Activated T-cell treated with anti-CD3 and anti-CD28 coated beads for 1 hour (primary cell): ENCODE results near the gene ZWILCH.

Experiments used
- DNase-seq: peaks from one replicate; pipeline ENCODE4 v3.0.0-alpha.2; 2020; ENCODE audit warnings: low read depth

Gene ZWILCH

GRCh38 chr15:66545255-66545654, 40.1 kb downstream of the ZWILCH start:
- no peak for DNase-seq

DNA sequence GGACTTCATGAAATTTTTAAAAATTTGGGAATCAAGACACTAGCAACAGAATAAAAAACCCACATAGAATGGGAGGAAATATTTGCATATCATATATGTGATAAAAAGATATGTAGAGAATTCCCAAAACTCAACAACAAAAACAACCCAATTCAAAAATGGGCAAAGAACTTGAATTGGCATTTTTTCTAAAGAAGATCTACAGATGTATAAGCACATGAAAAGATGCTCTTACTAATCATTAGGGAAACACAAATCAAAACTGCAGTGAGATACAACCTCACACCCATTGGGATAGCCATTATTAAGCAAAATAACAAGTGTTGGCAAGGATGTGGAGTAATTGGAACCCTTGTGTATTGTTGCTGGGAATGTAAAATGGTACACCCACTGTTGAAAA, 50.6 kb downstream of the ZWILCH start:
- no peak for DNase-seq

GRCh38 chr15:66558271-66558670, 53.1 kb downstream of the ZWILCH start:
- no peak for DNase-seq

GRCh38 chr15:66560856-66561525, 55.9 kb downstream of the ZWILCH start:
- DNase-seq: no peak

GRCh38 chr15:66563126-66563525, 58.0 kb downstream of the ZWILCH start:
- no peak for DNase-seq

DNA sequence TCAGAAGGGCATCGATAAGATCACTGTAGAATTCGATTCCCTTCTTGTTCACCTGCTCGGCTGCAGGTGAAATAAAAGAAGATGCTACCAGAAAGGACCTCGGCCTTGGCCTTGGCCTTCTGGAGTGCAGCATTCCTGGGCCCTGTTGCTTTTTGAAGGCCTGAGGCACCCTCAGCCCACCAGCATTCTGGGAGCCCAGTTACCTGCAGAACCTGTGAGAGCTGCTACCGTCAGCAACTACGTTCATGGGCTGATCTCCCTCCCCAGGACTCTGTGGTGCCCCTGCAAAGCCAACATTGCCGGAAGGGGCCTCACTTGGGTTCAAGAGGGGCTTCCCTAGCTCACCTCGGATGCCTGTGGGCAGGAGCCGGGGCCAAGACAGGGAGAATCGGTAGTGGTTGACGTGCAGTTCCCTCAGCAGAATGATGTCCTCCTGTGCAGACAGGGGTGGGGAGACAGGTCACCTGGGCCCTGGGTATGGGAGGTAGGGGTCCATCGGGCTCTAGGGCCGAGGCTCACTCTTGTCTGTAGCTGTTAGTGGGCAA, 58.5 kb downstream of the ZWILCH start:
- no peak for DNase-seq

- no peak for DNase-seq
These were observed 59.3 kb downstream of the ZWILCH start for GRCh38 chr15:66564136-66565041.

- DNase-seq: no peak
These were observed 60.1 kb downstream of the ZWILCH start for GRCh38 chr15:66565141-66565641.

DNA sequence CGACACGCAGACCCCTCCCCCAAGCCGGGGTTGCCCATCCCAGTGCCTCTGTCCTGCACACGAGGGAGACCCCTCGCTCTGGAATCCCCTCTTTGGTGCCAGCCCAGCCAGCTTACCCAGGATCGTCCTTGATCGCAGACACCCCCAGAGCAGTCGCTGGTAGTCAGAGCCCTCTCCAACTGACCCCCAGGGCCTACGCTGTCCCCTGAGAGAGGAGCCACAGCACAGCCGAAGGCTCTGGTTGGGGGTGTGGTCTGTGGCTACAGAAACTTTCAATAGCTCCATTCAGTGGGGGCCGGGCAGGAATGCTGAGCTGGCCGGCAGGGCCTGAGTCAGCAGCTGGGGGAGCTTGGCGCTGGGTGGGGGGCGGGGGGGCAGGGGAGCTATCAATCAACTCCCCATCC, 60.6 kb downstream of the ZWILCH start, which contains the start of gene LCTL:
Gene LCTL (minus strand): TSS at position 258 of the 404 bp plus-strand sequence. CDS start 633 bp downstream, outside the sequence.
- no peak for DNase-seq

- DNase-seq: peak; percentile 30
These were observed 61.9 kb downstream of the ZWILCH start for GRCh38 chr15:66566963-66567531.

DNA sequence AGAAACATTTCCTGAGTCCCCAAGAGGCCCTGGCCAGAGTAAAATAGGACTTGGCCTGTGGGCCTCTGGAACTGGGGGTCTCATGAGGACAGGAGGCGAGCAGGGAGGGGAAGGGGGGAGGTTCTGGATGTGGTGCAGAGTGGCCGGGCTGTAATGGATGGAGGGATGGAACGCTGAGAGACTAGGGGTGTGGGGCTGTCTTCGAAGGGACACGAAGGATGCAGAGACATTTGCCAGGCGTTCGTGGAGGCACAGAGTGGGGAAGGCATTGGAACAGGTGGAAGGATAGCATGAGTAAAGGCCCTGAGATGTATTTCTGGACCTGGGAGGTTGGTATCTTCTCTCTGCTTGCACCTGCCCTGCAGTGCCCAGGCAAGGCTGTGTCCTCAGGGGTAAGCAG, 62.8 kb downstream of the ZWILCH start:
- DNase-seq: no peak

DNA sequence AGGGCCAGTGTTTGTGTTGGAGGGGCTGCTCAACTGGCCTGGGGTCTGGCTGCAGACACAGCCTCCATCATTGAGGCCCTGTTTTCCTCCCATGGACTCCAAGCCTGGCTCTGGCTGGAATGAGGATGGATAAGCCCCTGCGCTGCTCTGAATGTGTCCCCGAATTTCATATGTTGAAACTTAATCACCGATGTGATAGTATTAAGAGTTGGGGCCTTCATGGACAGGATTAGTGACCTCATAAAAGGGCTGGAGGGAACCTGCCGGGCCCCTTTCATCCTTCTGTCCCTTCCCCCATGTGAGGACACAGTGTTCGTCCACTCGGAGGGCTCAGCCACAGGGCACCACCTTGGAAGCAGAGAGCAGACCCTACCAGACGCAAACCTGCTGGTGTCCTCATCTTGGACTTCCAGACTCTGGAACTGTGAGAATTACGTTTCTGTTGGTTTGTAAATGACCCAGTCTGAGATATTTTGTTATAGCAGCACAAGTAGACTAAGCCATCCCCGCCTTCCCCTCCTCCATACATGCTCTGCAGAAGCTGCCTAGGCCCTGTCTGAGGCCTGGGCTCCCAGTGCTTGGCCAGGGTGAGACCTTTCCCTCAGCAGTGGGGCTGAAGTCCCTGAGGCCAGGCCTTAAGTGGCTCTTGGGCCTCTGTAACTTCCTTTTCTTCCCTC, 64.5 kb downstream of the ZWILCH start:
- DNase-seq: no peak

DNA sequence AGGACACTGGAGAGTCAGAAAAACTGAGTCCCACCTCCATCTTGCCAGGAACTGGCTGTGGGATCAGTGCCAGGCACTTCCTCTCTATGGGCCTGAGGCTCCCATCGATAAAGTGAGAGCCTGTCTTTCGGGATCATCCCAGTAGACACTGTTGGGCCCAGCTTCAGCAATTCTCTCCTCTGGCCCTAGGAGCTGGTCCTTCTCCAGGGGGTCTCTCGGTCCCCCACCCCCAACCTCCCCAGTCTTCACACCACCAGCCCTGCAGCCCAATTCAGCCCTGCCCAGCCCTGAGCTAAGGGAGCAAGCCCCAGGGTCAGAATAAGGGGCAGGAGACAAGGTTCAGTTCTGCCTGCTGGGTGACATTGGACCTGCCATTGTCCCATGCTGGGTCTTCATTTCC, 65.2 kb downstream of the ZWILCH start:
- DNase-seq: no peak

- DNase-seq: no peak
These were observed 65.8 kb downstream of the ZWILCH start for GRCh38 chr15:66570842-66571478.

DNA sequence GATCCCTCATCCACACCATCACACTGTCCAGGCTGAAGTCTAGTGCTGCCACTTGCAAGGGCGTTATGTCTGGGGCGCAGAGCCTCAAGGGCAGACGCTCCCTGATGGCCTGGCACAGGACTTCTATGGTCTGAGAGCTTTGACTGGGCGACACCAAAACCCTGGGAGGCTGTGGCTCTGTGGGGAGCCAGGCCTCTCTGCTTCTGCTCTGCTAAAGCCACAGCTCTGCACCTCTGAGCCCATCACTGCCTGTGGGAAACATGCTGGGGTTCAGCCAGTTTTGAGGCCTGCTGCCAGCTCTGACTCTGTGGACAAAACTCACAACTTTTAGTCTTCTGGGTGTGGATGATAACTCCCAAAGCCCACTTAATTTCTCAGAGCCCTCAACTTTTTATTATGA, 67.0 kb downstream of the ZWILCH start:
- DNase-seq: no peak

- DNase-seq: no peak
These were observed 68.2 kb downstream of the ZWILCH start for GRCh38 chr15:66573348-66573718.

DNA sequence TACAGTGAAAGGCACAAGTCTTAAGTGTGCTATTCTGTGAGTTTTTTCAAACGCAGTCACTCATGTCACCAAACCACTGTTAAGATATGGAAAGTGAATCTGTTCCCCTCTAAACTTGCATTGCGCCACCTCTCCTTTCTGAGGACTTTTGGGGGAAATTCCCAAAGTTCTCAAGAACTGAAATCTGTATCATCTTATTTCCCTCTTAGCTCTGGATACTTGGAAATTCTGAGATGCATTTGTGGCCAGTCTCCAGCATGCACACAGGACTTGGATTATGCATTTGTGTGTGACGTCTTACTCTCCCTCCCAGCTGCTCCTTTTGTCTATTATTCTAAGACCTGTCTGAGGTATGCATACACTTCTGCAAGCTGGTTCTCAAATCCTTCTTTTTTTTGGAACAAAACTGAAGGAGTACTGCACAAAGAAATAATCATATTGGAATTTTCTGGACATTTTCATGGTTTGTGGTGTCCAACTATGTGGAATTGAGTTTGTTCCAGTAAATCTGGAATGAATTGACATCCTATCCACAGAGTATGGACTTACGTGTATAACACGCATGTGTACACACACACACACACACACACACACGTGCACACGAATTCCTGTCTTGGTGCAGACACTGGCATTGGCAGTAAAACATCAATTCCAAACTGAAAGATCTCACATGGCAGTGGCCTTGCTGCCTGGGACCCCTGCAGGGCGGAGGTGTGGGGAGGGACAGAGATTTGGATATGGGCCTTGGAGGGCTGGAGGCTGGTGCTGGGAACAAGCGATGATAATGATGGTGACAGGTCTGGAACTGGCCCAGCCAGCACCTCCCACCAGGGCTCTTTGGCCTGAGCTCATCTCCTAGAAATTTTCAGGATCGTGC, 68.8 kb downstream of the ZWILCH start:
- DNase-seq: no peak

- DNase-seq: no peak
These were observed 69.4 kb downstream of the ZWILCH start for GRCh38 chr15:66574596-66574950.

- no peak for DNase-seq
These were observed 73.3 kb downstream of the ZWILCH start for GRCh38 chr15:66578286-66578875.

DNA sequence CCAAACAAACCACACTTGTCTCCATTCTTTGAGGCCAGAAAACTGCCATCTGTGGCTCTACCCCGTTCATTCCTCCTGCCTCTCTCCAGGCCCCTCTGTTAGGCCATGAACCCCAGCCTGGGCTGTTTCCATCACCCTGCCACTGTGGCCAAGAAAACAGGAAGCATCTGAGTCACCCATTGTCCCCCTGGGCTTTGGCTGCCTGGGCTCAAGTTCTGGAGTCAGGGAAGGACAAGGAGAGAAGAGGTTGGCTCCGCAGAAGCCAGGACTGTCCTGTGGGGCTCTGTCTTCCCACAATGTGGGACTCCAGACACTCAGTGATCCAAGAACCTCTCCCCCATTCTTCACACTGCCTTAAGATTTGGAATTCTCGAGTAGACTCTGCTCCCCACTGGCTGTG, 75.5 kb downstream of the ZWILCH start:
- DNase-seq: no peak
